HG03066 (cell line): ENCODE results near the gene ATAD3C.

Source experiments
- ATAC-seq: cut with Tn5 transposase; IDR thresholded peaks from one replicate; pipeline ENCODE4 v1.9.1; 2021; ENCODE audit warnings: low read depth; ENCODE audit not compliant: unreplicated experiment

ATAD3C gene

DNA sequence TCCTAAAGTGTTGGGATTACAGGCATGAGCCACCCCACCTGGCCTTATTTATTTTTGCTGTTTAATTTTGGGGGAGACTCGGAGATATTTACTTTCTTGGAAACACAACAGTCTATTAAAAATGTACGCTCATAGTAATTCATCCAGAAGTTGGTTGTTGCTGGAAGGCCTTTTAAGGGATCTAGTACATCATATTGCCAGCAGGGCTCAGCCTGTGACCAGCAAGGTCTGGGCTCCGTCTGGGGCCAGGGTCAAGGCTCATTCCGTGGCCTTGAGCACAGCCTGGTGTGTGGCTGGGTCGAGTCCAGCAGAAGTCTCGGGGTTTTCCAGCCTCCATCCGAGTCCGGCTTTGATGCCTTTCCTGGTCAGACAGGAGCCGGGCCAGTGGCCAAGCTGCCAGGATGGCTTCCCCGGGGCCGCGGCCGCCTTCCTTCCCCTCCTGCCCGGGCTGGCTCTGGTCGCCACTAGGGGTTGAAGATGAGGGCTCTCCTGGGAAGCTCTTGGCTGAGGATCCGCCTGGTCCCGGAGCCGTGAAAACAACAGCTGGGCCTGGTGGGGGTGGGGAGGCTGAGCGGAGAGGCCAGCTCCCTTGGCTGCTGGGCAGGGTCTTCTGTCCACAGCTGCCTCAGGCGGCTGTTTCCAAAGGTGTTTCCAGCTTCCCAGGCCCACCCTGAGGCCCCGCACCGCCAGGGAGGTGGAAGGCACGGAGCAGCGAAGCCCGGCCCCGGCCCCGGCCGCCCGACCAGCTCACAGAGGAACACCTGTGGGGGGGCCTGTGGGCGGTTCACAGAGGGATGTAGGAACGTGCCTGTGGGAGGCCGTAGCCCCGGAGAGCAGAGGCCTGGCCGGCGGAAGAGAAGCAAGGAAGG is 19.1 kb upstream of the ATAD3C start:
- ATAC-seq = no peak

DNA sequence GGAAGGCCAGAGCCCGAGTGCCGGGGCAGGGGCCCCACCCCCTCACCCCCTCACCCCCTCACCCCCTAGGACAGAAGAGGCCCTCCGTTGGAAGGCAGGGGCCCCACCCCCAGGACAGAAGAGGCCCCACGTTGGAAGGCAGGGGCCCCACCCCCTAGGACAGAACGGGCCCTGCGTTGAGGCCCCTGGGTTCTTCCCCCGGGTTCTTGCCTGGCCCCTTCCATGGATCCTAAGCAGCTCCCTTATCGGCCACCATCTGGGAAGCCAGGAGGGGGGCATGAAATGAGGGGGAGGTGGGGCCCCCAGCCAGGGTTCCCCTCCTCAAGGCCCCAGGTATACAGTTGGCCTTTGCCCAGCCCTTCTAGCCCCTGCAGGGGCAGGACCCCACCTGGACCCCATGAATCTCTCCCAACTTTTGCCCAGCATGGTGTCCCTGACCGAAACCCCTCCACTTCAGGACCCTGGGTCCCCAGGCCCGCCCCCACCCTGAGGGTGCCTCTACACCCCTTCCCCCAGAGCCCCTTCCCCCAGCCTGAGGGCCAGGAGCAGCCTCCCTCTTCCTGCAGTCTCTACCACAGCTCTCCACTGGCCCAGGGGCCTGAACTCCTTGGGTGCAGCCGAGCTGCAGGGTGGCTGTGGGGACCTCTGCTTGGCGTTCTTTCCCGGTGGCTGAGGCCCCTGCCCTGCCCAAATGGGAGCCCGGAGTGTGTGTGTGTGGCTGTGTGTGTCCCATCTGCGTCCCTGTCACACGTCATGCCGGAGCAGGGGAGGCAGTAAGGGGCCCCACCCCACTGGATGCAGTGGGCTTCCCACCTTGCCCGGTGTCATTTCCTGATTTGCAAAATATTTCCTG is 18.3 kb upstream of the ATAD3C start:
- no peak for ATAC-seq

DNA sequence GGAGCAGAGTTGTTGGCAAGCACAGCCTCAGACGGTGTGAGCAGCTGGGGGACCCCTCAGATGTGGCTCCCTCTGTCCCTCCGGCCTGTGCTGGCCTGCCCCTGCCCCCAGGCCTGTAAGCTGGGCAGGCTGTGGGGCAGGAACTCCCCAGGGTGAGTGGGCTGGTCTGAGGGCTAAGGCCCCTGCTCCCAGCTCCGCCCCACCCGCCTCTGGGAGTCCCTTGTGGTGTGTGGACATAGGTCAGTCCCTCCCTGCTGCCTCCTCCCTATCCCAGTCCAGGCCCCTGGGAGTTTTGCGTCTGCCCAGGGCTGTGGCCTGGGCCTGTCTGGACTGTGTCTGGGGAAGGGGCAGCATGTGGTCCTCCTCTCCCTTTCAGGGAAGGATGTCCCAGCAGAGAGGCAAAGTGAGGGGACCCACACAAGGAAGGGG is 17.6 kb upstream of the ATAD3C start:
- ATAC-seq = no peak

DNA sequence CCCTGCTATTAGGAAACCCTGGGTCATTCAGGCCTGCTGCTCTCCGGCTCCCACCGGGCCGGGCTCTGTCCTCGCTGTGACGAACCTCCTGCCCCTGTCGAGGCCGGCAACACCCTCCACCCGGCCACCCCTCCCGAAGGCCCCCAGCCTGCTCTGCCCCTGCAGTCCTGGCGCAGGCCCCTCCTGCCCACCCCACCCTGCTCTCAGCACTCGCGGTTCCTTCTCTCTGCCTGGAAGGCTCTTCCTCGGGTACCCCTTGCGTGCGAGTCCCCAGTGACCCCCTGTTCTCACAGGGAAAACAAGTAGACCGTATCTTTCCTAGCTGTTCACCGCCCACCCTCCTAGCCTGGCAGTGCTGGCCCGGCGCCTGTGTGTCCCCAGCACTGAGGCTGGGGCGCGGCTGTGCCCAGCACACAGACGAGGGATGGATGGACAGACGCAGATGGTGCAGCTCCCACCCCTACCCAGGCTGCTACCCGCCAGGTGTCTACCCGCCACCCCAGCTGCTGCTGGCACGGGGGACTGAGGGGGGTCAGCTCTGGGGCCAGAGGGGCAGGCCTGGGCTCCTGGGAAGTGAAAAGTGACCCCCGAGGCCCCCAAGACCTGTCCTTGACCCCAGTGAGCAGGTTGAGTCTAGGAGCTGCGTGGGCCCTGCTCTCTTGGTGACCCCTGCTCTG is 17.1 kb upstream of the ATAD3C start:
- ATAC-seq = no peak

DNA sequence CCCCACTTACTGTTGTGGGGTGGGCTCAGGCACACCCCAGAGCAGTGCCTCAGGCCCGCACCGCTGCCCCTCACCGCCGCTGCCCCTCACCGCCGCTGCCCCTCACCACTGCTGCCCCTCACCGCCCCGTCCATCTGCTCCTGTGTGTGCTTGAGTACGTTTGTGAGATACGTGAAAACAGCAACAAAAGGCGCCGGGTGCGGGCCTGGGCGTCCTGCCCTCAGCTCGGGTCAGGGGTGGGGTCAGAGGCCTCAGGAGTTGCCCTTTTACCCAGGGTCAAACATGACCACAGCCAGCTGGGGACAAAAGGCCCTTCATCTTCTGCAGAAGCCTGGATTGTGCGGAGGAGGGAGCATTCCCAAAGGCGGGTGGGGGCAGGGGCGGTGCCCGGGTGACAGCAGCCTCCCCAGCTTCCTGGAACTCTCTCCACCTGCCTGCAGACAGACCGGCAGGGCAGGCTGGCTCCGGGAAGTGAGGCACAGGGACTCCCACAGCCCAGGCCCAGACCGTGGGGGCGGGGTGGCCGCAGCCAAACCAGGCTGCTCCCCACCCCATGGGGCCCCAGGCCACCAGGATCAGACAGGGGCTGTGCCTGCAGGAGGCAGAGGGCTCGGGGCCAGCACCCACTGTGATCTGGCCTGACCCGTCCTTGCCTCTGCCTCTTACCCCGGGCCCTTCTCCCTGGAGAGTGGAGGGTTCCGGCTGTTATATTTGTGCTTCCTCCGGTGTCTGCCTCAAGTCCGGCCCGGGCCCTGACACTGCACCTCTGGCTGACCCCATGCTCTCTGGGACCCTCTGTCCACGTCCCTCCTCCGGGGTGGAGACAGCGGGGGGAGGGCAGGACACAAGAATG is 16.3 kb upstream of the ATAD3C start:
- ATAC-seq = no peak

DNA sequence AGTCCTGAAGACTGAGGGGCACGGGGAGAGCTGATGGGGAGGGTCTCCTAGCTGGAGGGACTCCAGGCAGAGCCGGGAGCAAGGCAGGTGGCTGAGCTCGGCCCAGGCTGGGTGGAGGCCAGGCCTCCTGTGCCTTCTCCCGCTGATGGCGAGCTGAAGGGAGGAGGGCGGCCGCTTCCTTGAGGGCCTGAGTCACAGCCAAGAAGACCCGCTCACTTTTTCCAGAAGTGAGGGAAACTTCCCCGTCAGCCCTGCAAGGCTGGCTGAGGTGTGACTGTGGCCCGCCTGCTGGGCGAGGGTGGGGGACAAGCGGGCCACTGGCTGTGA is 15.7 kb upstream of the ATAD3C start:
- ATAC-seq = no peak

DNA sequence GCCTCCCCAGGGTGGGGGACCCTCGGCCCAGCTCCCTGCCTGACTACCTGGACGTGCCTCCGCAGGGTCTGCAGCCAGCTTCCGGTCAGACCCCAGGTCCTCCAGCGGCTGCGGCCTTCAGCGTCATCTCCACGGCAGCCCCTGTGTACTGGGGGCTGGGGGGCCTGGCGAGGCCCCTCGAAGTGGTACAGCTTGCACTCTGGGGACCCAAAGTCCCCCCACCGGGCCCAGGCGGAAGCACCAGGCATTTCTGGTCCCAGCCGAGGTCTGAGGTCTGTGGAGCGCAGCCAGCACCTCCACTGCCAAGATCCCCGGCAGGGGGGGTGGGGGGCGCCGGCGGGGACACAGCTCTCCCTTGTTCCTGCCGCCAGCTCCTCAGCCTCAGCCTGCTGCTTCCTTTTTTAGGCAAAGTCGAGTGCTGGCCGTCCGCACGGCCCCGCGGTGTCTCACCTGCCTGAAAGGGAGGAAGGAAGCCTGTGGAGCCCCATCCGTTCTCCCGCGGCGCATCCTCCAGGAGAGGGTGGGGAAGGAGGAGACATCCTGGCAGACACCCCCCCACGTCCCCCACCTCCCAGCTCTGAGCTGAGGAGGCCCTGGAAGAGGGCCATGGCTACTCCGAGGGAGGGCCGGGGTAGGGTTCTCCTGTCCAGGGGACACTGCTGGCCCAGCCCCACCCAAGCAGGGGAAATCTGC is 15.2 kb upstream of the ATAD3C start:
- no peak for ATAC-seq

DNA sequence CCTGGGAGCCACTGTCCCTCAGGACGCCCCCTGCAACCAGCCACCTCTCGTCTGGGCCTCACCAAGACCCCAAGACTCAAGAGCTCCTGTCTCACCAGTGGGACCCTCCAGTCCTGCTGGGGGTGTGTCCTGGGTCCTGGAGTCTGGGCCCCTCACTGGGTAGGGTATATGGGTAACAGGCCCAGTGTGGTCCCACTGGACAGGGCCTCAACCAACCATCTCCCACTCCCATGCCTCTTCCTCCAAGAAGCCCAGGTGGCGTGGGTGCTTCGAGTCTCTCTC is 14.7 kb upstream of the ATAD3C start:
- ATAC-seq = no peak

DNA sequence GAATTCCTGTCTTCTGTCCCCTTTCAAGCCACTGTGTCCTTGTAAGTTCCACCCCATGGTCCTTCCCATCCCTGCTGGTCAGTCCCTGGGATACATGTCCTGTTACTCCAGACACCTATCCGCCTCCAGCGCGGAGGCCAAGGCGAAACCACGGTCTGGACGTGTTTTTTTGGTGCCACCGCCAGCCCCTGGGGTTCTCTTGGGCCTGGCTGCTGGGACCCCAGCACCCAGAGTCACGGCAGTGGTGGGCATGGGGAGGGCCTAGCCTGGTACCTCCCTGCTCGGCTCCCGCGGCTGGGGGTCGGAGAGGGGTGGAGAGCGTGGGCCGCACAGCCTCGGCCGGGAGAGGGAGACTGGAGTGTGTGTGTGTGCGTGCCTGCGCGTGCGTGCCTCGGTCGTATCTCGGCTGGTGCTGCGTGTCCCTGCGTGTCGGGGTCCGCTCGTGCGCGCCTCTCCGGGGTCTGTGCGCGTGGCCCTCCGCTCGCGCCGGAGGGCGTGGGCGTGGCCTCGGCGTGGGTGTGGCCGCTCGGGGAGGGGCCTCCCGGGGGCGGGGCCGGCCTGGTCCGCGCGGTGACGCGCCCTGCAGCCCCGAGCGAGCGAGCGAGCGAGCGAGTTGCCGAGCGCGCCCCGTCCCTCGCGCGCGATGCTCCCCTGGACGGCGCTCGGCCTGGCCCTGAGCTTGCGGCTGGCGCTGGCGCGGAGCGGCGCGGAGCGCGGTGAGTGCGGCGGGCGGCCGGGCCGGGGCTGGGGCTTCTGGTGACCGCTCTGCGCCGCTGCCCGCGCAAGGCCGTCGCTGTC is 14.2 kb upstream of the ATAD3C start, which contains the start of gene VWA1:
Gene VWA1, plus strand, starts transcription at position 585 of the 798 bp plus-strand sequence. Its CDS starts 59 bp downstream, at position 644.
- no peak for ATAC-seq

DNA sequence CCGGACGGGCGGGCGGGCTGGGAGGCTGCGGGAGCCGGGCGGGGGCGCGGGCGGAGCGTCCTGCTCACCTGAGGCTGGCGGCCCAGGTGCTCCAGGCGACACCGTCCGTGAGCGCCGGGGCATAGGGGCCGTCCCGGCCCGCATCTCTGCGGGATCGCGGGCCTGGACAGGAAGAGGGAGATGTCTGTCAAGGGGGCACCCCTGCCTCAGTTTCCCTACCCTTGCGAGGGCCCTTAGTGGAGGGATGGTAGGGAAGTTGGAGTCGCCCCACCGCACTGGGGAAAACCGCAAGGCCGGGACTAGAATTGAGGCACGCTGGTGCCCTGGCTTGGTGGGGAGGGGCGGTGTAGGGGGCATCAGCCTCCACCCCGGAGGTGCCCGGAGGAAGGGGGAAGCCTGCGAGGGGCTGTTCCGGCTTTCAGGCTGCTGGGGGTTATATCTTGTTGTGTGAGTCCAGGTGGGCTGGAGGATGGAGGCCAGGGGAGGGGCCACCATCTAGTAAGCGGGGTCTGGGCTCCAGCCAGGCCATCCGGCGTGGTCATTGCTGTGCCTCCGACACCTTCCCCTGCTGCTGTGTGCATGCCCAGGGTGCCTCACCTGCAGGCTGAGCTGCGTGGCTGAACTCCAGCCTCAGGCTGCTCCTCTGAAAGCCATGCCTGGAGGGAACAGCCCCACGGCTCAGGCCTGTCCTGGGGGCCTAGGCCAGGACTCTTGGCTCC is 13.4 kb upstream of the ATAD3C start:
- no peak for ATAC-seq

DNA sequence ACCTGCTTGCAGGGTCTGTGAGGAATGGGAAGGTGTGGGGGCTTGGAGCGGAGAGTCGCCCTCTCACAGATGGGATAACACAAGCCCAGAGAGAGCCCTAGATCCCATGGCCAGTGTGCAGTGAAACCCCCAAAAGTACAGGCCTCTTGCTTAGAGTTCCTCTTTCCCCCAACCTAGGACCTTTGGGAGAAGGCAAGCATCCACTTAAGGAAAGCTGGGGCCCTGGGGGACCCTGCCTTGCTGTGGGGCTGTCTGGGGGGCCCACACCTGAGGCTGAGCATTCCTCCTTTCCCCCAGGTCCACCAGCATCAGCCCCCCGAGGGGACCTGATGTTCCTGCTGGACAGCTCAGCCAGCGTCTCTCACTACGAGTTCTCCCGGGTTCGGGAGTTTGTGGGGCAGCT is 12.9 kb upstream of the ATAD3C start:
- no peak for ATAC-seq

DNA sequence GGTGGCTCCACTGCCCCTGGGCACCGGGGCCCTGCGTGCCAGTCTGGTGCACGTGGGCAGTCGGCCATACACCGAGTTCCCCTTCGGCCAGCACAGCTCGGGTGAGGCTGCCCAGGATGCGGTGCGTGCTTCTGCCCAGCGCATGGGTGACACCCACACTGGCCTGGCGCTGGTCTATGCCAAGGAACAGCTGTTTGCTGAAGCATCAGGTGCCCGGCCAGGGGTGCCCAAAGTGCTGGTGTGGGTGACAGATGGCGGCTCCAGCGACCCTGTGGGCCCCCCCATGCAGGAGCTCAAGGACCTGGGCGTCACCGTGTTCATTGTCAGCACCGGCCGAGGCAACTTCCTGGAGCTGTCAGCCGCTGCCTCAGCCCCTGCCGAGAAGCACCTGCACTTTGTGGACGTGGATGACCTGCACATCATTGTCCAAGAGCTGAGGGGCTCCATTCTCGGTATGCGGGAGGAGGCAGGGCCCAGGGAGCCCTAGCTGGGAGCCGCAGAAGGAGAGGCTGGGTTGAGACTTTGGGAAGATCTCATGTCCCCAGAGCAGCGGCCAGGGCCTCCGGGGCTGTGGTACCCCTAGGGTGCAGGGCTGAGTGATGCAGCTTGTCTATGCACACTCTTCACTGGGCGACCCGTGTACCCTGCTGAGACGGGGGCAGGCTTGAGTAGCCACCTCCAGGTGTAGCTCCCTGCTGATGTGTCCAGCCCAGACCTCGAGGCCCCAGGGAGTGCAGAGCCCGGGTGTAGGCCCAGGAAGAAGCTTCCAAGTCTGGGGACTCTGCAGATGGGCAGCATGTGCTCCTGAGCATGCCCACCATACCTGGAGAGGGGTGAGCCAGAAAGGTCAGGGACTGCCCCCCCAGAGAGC is 12.2 kb upstream of the ATAD3C start:
- no peak for ATAC-seq

DNA sequence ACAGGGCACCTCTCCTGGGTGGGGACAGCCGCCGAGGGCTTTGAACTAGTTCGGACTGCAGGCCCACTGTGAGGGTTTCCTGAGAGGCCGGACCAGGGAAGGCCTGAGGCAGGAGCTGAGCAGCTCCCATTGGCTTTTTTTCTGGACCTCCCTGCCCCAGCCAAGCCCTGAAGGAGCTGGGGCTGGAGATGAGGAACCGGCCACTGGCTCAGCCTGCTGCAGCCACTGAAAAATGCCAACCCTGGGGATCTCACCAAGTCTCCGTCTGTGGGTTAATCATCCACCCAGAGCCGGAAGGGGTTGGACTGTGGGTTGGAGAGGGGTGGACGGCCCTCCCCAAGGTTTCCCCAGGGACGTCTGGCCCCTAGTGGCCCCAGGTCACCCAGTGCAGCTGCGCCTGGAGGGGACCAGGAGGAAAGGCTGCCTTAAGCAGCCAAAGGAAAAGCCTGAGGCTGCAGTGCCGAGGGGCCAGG is 11.5 kb upstream of the ATAD3C start:
- no peak for ATAC-seq

DNA sequence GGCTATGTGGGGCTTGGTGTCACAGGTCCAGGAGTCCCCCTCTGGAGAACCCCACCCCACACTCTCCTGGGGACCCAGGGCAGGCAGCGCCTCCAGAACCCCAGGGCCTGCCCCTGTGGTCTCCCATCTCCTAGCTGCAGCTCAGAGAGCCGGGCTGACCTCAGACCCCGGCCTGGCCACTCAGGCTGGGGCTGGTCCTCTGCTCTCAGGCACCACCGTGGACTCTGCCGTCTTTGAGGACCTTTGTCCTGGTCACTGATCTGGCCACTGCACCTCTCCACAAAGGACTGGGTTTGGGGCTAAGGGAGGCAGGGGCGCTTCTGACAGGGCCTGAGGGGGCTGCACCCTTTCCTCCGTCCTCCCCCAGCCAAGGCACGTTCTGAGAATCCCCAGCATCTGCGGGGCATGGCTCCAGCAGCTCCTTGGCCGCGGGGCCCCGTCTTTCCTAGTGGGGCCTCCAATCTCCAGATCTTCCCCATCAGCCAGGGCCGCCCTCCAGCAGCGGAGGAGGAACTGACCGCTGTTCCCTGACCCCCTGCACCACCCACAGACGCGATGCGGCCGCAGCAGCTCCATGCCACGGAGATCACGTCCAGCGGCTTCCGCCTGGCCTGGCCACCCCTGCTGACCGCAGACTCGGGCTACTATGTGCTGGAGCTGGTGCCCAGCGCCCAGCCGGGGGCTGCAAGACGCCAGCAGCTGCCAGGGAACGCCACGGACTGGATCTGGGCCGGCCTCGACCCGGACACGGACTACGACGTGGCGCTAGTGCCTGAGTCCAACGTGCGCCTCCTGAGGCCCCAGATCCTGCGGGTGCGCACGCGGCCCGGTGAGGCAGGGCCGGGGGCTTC is 10.7 kb upstream of the ATAD3C start:
- ATAC-seq = no peak

DNA sequence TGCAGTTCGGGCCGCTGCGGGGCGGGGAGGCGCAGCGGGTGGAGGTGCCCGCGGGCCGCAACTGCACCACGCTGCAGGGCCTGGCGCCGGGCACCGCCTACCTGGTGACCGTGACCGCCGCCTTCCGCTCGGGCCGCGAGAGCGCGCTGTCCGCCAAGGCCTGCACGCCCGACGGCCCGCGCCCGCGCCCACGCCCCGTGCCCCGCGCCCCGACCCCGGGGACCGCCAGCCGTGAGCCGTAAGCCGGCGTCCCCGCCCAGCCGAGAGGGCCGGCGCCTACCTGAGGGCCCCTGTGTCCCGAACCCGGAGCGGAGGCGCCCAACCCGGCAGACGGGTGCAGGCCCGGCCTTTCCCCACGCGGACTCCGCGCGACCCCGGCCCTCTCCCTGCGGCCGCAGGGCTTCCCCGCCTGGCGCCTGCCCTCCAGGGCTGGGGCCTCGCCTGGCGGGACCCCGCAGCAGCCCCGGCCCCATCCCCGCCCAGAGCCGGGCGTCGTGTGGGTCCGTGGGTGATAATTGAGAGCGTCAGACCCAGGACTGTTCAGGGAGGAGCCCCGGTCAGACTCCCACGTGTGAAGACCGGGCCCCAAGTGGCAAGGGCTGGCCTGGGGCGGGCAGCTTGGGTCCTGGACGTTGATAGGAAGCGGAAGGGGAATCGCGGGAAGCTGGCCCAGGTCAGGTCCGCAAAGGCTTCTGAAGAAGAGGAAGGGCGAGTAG is 9.8 kb upstream of the ATAD3C start:
- no peak for ATAC-seq
